Measurements from ENCODE around the gene PLA2G4E.

DNA sequence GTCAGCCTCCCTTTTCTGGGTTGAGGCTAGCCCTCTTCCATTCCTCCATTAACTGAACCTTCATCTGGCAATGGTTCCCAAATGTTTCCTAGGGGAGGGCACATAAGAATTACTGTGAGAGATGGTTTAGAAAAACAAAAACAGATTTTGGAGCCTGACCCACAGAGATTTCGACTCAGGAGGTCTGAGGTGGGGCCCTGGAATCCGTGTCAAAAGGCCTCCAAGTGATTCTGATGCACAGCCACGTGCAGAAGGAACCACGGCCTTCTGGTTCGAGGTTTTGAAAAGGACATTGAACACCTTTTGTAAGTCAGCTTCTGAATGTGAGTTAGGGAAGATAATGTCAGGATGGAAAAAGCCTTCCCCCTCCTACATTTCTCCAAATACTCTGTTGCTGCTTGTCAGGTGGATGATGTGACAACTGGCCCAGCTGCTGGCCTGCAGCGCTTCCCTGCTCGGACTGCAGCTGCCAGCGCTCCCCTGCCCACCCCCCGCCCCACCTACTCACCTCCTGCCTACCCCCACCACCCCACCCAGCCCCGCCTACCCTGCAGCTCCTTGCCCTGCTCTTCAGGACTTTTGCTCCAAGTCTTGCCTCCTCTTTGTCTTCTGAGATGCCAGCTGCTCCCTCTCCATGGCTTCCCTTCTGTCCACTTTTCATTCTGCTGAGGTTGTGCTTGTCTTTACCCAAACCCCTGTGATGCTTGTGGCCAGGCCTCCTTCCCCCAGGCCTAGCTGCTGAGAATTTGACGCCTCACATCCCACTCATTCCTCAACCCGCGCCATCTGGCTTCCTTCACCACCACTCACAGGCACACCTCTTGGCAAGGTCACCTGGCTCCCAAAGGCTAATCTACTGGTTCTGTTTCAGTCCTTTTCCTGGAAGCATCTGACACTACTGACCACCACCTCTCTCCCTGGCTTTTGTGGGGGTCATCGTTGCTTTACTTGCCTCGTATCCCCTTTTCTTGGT lies 55.1 kb downstream of the PLA2G4E start:
- TF ChIP-seq, protein P1, sequence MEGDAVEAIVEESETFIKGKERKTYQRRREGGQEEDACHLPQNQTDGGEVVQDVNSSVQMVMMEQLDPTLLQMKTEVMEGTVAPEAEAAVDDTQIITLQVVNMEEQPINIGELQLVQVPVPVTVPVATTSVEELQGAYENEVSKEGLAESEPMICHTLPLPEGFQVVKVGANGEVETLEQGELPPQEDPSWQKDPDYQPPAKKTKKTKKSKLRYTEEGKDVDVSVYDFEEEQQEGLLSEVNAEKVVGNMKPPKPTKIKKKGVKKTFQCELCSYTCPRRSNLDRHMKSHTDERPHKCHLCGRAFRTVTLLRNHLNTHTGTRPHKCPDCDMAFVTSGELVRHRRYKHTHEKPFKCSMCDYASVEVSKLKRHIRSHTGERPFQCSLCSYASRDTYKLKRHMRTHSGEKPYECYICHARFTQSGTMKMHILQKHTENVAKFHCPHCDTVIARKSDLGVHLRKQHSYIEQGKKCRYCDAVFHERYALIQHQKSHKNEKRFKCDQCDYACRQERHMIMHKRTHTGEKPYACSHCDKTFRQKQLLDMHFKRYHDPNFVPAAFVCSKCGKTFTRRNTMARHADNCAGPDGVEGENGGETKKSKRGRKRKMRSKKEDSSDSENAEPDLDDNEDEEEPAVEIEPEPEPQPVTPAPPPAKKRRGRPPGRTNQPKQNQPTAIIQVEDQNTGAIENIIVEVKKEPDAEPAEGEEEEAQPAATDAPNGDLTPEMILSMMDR (conservative IDR thresholded peaks at IDR 0.05 in 1 of 2, IDR thresholded peaks at IDR 0.05 in 1 of 2; ENCODE audit: low read depth in 1 of 2, low read length in 2 of 2): no peak
- TF ChIP-seq EZH2 (IDR thresholded peaks at IDR 0.05; ENCODE audit: low read length, missing control alignments): no peak

All from fibroblast of lung (primary cell).